HG02970 (cell line): Measurements from ENCODE around the gene COQ8A.

ENCODE experiments used
- ATAC-seq: cut with Tn5 transposase; IDR thresholded peaks from one replicate; pipeline ENCODE4 v1.9.1; 2021; ENCODE audit warnings: mild to moderate bottlenecking, moderate library complexity, moderate number of reproducible peaks; ENCODE audit not compliant: unreplicated experiment, low FRiP score

The COQ8A gene

GRCh38 chr1:226971765-226972164 lies 31.7 kb downstream of the COQ8A start:
- ATAC-seq: no peak

GRCh38 chr1:226972931-226973330 lies 32.8 kb downstream of the COQ8A start:
- no peak for ATAC-seq

DNA sequence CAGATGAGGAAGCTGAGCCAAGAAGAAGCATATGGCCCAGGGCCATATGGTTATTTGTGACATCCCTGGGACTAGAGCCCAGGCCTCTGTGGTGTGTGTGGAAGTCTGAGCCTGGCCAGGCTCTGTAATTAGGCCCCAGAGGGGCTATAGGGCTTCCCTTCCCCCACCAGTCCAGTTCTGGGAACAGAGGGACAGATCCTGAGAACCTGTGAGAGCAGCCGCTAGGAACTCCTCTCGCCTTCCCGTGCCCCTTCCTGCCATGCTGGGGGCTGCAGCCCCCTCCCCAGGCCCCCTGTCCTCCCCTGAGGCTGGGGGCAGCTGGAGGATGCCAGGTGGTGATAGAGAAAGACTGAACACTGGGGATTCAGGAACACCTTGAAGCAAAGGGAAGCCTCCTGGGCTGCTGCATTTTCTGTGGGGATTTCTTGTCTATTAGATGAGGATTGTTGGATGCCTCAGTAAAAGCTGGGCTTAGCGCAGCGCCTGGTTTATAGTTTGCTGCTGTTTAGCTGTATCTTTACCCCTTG lies 33.3 kb downstream of the COQ8A start:
- no peak for ATAC-seq

- ATAC-seq: no peak
Observed at GRCh38 chr1:226973898-226974543, 33.9 kb downstream of the COQ8A start.

DNA sequence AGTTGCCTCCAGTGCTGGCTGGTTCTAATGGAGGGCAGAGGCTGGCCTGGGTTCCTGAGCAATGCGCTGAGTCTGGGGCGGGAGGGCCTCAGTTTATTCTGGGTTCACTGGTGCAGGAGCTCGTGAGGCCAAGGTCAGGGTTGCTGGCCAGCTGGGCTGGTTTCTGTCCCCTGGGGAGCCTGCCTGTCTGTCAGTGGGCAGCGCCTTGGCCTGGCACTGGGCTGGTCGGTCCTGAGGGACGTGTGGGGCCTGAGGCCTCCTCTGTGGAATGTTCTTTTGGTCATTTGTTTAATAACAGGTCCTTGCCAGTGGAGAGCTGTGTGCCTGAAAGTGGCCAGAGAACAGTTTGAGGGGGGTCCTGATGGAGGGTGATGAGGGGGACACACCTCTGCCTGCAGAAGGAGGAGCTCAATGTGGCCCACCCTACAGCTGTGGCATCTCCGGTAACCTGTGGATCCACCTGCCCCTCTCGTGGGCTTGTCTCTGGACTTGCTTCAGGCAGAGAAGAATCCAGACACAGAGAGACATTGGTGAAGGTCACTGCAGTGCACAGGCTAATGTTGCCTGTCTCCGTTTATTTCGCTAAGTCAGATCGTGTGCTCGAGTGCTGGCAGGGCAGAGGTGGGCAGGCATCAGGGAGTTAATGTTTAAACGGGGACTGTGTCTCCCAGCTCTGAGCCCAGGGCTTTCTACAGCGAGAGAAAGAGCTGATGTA lies 34.6 kb downstream of the COQ8A start:
- ATAC-seq: no peak

DNA sequence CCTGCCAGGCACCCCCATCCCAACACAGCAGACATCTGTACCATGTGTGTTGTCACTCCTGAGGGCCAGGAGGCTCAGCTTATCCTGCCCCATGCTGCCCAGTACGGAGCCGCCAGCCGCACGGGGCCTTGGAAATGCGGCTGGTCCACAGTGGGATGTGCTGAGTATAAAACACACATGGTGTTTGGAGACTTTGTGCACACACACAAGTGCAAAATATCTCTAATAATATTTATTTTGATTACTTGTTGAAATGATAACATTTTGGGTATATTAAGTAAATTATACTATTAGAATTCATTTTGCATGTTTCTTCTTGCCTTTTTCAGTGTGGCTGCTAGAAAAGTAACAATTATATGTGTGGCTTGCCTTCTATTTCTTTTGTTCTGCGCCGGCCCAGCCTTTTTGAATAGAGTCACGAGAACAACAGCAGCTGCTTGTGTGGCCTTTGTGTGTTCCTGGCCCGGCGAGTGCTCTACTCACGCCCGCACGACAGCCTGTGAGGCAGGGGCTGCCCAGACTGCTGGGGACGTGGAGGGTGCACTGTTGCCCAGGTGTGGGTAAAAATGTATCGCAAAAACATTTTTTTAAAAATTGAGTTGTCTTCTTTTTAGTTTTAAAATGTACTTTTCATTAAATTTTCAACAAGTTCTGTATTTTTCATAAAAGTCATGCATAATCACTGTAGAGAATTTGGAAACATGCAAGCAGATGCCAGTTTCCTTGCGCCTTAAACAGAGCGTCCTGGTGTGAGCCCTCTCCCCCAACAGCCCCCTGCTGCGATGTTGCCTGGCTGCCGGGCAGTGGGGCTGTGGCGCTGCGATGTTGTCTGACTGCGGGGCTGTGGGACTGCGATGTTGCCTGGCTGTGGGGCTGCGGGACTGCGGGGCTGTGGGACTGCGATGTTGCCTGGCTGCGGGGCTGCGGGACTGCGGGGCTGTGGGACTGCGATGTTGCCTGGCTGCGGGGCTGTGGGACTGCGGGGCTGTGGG lies 35.5 kb downstream of the COQ8A start:
- ATAC-seq: no peak

GRCh38 chr1:226976276-226976977 lies 36.3 kb downstream of the COQ8A start:
- no peak for ATAC-seq

- no peak for ATAC-seq
Observed at GRCh38 chr1:226976978-226977642, 37.0 kb downstream of the COQ8A start.

DNA sequence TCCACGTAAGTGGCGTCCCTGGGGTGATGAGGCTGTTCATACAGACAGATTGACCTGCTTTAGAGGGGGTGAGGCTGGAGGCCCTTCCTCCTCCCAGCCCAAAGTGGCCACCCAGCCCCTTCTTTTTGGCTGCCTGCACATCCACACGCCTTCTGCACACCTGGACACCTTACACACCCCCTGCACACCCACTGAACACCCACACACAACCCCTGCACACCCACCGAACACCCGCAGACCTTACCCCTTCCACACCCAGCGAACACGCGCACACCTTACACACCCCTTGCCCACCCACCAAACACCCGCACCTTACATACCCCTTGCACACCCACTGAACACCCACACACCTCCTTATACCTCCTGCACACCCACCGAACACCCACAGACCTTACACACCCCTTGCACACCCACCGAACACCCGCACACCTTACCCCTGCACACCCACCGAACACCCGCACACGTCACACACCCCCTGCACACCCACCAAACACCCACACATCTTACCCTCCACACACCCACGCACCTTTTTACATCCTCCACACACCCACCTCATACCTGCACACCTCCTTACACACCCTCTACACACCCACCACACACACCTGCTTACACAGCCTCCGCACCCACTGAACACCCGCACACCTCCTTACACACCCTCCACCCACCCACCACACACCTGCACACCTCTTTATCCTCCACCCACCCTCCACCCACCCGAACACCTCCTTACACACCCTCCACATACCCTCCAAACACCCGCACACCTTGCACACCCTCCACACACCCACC lies 37.7 kb downstream of the COQ8A start:
- no peak for ATAC-seq

- ATAC-seq: no peak
Observed at GRCh38 chr1:226978432-226979114, 38.5 kb downstream of the COQ8A start.

DNA sequence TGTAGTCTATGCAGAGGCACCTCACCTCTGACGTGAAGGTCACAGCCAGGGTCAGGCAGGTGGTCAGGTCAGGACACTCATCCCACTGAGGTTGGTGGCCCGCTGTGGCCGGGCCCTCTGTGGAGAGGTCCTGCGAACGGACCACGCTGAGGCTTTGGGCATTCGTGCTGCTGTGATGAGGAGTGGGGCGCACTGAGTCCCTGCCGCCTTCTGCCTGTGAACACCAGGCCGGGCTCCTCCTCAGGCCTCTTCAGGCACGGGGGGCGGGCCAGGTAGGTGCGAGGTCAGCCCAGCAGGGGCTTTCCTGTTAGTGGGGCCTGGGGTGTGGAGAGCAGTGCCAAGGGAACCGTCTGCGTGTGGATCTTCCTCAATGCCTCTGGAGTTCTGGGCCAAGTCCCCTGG lies 39.0 kb downstream of the COQ8A start:
- no peak for ATAC-seq

- ATAC-seq: no peak
Observed at GRCh38 chr1:226979517-226980121, 39.5 kb downstream of the COQ8A start.

DNA sequence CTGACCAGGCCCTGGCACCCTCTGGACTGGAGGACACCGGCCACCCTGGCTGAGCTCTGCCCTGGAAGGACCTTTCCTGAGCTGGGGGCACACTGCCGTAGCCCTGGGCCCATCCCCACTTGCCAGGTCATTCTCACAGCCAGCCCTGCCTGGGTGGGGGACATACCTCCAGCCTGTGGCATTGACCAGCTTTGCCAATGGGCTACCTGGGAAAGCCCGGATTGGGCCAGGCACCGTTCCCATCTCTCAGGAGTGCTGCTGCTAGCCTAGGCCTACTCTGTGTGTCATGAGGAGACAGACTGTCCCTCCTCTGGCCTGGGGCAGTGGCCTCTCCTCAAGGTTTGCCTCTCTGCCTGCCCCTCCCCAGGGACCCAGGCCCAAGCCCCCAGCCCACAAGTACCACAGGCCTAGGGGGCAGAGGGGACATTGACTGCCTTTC lies 40.0 kb downstream of the COQ8A start:
- no peak for ATAC-seq

DNA sequence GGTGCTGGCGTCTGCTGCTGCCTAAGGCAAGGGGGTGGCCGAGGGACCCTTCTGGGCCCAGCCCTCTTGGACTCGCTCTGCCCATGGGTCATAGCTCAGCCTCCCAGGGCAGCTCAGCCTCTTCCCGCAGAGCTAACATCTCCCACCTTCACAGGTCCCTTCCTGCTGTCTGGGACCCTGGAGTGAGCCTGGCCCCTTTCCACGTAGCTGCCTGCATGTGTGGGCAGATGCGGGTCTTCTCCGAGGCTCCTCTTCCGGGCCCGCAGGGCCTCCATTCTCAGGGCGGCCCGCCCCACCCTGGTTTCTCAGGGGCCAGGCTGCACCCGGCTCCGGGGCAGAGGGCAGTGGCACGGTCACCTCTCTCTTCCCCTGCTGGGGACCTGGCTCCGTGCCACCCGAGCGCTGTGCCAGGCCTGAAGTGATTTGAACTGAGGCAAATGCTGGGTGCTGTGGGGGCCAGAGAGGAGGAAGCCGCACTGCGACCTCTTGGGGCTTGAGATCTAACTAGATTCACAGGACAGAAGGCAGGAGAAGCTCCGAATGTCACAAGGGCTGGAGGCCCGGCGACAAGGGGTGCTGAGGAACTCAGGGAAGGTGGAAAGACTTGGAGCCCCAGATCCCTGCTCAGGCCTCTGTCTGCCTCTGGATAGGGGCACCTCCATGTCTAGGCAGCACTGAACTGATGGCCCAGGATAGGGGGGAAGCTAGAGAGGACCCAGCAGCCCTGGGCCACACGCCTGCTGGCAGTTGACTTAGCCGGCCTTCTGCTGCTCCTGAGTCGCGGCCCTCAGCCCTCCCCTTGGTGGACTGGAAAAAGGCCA lies 40.7 kb downstream of the COQ8A start:
- ATAC-seq: no peak

DNA sequence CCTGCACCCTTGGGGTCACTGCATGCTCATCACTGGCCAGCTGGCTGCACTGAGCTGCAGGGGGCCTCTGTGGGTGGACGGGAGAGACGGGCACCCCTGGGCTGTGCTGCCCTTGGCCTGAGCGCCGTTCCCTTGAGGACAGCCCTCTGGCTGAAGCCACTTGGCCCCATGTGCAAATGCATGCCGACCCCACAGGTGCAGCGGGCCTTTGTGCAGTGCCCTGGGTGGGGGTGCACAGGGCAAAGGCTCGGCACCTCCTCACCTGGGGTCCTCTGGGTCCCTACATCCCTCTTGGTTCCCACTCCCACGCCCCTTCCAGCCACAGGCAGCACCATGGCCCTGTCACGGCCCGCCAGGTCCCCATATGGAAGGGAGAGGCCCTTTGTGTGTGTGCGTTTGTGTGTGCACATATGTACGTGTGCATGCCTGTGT lies 41.3 kb downstream of the COQ8A start:
- no peak for ATAC-seq

DNA sequence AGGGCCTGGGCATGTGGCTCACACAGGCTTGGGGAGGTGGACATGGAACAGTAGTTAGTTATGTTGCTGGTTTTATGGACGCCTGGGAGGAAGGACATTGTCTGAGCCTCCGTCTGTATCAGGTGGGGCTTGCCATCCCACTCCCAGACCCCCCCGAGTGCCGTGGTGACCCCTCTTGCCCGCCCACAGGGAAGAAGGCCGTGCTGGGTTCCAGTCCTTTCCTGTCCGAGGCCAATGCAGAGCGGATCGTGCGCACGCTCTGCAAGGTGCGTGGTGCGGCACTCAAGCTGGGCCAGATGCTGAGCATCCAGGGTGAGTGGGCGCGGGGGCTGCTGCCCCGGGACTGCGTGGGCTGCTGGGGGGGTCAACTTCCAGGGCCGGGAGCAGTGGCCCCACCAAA lies 41.7 kb downstream of the COQ8A start:
- ATAC-seq: no peak
